ENCODE measurements around the gene SLC36A2.

The SLC36A2 gene

DNA sequence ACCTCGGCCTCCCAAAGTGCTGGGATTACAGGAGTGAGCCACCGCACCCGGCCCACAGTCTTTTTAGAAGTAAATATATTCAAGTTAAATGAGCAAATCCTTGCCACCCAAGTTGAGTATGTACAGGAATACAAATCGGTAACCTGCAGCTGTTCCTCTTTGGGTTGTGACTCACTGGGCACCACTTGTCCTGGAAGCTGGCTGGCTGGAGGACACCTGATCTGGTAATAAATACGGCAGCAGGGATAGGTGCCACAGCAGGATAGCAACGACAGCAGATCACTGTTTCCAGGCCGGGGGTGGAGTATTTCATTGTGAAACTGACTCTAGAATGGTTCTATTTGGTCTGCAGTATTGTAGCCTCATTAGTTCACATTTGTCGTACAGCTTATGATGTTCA lies 35.7 kb upstream of the SLC36A2 start (continued):
- TF ChIP-seq ZNF138 (tag by site-specific recombination; IDR thresholded peaks at IDR 0.05; ENCODE audit: borderline replicate concordance) (no peak), KLF10 (tag by site-specific recombination; IDR thresholded peaks at IDR 0.05) (no peak), EGR2 (tag by site-specific recombination; IDR thresholded peaks at IDR 0.05; ENCODE audit: low read depth) (no peak), IKZF3 (tag by site-specific recombination; IDR thresholded peaks at IDR 0.05) (no peak), ZNF558 (tag by site-specific recombination; IDR thresholded peaks at IDR 0.05) (no peak), ZBTB48 (tag by site-specific recombination; IDR thresholded peaks at IDR 0.05) (no peak), MZF1 (tag by site-specific recombination; IDR thresholded peaks at IDR 0.05; ENCODE audit: borderline replicate concordance) (no peak)
- TF ChIP-seq, protein P1, sequence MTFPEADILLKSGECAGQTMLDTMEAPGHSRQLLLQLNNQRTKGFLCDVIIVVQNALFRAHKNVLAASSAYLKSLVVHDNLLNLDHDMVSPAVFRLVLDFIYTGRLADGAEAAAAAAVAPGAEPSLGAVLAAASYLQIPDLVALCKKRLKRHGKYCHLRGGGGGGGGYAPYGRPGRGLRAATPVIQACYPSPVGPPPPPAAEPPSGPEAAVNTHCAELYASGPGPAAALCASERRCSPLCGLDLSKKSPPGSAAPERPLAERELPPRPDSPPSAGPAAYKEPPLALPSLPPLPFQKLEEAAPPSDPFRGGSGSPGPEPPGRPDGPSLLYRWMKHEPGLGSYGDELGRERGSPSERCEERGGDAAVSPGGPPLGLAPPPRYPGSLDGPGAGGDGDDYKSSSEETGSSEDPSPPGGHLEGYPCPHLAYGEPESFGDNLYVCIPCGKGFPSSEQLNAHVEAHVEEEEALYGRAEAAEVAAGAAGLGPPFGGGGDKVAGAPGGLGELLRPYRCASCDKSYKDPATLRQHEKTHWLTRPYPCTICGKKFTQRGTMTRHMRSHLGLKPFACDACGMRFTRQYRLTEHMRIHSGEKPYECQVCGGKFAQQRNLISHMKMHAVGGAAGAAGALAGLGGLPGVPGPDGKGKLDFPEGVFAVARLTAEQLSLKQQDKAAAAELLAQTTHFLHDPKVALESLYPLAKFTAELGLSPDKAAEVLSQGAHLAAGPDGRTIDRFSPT (tag by site-specific recombination; IDR thresholded peaks at IDR 0.05), result no peak

DNA sequence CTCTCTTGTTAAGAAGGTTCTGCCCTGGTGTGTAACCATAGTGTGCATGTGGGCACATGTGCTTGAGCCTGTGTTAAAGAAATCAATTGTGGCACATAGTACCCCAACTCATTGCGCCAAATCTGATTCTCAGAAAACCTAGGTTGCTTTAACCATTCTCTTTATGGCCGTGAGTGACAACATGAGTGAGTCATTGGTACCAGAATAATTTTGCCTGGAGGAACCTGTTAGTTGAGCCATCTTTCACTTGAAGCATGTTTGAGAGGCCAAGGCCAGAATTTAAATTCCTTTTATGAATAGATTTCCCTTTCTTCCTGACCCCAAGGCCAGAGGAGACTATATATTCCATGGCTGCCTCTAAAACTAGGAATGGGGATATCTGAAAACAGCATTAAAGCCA lies 35.2 kb upstream of the SLC36A2 start:
- Histone ChIP-seq H3K4me1 (ENCODE audit: control insufficient read depth, insufficient read depth, low read length) (no peaks in the 10 kb centered on the region), H3K36me3 (ENCODE audit: control insufficient read depth in 2 of 2, insufficient read depth in 1 of 2, low read length in 2 of 2) (no peaks in the 10 kb centered on the region), H3K9me3 (ENCODE audit: control insufficient read depth, insufficient read depth, low read depth, low read length) (no peaks in the 10 kb centered on the region), H3K4me3 (ENCODE audit: low read depth, low read length) (no peak overlapping the region), H3K27ac (ENCODE audit: extremely low read depth, low read depth, low read length) (no peak overlapping the region)
- ChIA-PET POLR2A (no interaction called here), CTCF (no interaction called here)
- TF ChIP-seq ZNF248 (tag by site-specific recombination; IDR thresholded peaks at IDR 0.05) (no peak), GFI1B (tag by site-specific recombination; IDR thresholded peaks at IDR 0.05) (no peak)

DNA sequence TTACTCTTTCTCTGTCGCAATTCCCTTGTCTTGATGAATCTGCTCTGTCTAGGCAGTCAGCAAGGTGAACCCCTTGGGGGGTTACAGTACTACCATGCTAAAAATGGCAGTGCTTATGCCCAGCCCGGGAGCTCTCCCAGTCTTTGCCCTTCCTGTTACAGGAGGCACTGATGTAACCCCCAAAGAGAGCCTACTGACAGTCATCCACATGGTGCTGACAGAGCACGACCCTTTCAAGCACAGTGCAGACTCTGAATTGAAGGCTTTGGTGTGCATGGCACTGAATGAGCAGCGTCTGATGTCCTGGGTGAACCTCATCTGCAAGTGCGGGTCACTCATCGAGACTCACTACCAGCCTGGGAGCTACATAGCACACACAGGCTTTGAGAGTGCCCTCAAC lies 34.5 kb upstream of the SLC36A2 start:
- ChIA-PET POLR2A (no interaction called here), CTCF (interaction anchor here (0.7 kb wide), 1 partner anchor 536 kb away, joined by 3 read pairs; the partner anchor contains the start of gene IRGM)
- Histone ChIP-seq H3K27ac (ENCODE audit: extremely low read depth, low read depth, low read length) (no peak overlapping the region), H3K9me3 (ENCODE audit: control insufficient read depth, insufficient read depth, low read depth, low read length) (no peaks in the 10 kb centered on the region), H3K4me1 (ENCODE audit: control insufficient read depth, insufficient read depth, low read length) (no peaks in the 10 kb centered on the region), H3K4me3 (ENCODE audit: low read depth, low read length) (no peak overlapping the region), H3K36me3 (ENCODE audit: control insufficient read depth in 2 of 2, insufficient read depth in 1 of 2, low read length in 2 of 2) (no peaks in the 10 kb centered on the region)
- TF ChIP-seq ZNF423 (tag by site-specific recombination; IDR thresholded peaks at IDR 0.05), result no peak
- TF ChIP-seq, protein P2, sequence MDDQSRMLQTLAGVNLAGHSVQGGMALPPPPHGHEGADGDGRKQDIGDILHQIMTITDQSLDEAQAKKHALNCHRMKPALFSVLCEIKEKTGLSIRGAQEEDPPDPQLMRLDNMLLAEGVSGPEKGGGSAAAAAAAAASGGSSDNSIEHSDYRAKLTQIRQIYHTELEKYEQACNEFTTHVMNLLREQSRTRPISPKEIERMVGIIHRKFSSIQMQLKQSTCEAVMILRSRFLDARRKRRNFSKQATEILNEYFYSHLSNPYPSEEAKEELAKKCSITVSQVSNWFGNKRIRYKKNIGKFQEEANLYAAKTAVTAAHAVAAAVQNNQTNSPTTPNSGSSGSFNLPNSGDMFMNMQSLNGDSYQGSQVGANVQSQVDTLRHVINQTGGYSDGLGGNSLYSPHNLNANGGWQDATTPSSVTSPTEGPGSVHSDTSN (CRISPR knock-in tag; IDR thresholded peaks at IDR 0.05), result no peak
- no peak for TF ChIP-seq KLF8 (tag by site-specific recombination; IDR thresholded peaks at IDR 0.05)
- TF ChIP-seq, protein P3, sequence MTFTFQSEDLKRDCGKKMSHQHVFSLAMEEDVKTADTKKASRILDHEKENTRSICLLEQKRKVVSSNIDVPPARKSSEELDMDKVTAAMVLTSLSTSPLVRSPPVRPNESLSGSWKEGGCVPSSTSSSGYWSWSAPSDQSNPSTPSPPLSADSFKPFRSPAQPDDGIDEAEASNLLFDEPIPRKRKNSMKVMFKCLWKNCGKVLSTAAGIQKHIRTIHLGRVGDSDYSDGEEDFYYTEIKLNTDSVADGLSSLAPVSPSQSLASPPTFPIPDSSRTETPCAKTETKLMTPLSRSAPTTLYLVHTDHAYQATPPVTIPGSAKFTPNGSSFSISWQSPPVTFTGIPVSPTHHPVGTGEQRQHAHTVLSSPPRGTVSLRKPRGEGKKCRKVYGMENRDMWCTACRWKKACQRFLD (tag by site-specific recombination; IDR thresholded peaks at IDR 0.05), result no peak
- TF ChIP-seq ZNF660 (tag by site-specific recombination; IDR thresholded peaks at IDR 0.05), result no peak
- TF ChIP-seq ZNF747 (tag by site-specific recombination; IDR thresholded peaks at IDR 0.05), result no peak
- TF ChIP-seq ZFP69B (tag by site-specific recombination; IDR thresholded peaks at IDR 0.05), result no peak
- TF ChIP-seq ZNF792 (tag by site-specific recombination; IDR thresholded peaks at IDR 0.05), result no peak
- TF ChIP-seq, protein P4, sequence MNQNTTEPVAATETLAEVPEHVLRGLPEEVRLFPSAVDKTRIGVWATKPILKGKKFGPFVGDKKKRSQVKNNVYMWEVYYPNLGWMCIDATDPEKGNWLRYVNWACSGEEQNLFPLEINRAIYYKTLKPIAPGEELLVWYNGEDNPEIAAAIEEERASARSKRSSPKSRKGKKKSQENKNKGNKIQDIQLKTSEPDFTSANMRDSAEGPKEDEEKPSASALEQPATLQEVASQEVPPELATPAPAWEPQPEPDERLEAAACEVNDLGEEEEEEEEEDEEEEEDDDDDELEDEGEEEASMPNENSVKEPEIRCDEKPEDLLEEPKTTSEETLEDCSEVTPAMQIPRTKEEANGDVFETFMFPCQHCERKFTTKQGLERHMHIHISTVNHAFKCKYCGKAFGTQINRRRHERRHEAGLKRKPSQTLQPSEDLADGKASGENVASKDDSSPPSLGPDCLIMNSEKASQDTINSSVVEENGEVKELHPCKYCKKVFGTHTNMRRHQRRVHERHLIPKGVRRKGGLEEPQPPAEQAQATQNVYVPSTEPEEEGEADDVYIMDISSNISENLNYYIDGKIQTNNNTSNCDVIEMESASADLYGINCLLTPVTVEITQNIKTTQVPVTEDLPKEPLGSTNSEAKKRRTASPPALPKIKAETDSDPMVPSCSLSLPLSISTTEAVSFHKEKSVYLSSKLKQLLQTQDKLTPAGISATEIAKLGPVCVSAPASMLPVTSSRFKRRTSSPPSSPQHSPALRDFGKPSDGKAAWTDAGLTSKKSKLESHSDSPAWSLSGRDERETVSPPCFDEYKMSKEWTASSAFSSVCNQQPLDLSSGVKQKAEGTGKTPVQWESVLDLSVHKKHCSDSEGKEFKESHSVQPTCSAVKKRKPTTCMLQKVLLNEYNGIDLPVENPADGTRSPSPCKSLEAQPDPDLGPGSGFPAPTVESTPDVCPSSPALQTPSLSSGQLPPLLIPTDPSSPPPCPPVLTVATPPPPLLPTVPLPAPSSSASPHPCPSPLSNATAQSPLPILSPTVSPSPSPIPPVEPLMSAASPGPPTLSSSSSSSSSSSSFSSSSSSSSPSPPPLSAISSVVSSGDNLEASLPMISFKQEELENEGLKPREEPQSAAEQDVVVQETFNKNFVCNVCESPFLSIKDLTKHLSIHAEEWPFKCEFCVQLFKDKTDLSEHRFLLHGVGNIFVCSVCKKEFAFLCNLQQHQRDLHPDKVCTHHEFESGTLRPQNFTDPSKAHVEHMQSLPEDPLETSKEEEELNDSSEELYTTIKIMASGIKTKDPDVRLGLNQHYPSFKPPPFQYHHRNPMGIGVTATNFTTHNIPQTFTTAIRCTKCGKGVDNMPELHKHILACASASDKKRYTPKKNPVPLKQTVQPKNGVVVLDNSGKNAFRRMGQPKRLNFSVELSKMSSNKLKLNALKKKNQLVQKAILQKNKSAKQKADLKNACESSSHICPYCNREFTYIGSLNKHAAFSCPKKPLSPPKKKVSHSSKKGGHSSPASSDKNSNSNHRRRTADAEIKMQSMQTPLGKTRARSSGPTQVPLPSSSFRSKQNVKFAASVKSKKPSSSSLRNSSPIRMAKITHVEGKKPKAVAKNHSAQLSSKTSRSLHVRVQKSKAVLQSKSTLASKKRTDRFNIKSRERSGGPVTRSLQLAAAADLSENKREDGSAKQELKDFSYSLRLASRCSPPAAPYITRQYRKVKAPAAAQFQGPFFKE (tag by site-specific recombination; IDR thresholded peaks at IDR 0.05; ENCODE audit: borderline replicate concordance), result no peak
- no peak for TF ChIP-seq ZNF76 (tag by site-specific recombination; IDR thresholded peaks at IDR 0.05; ENCODE audit: borderline replicate concordance, low read depth)
- no peak for TF ChIP-seq PRDM1 (tag by site-specific recombination; IDR thresholded peaks at IDR 0.05)
- no peak for TF ChIP-seq ZNF837 (tag by site-specific recombination; IDR thresholded peaks at IDR 0.05)
- no peak for TF ChIP-seq ZBTB21 (tag by site-specific recombination; IDR thresholded peaks at IDR 0.05)
- no peak for TF ChIP-seq ZNF2 (tag by site-specific recombination; IDR thresholded peaks at IDR 0.05)
- TF ChIP-seq OVOL3 (tag by site-specific recombination; IDR thresholded peaks at IDR 0.05), result no peak

Data from HEK293 (cell line).